ENCODE results near the gene FOXL2.

DNA sequence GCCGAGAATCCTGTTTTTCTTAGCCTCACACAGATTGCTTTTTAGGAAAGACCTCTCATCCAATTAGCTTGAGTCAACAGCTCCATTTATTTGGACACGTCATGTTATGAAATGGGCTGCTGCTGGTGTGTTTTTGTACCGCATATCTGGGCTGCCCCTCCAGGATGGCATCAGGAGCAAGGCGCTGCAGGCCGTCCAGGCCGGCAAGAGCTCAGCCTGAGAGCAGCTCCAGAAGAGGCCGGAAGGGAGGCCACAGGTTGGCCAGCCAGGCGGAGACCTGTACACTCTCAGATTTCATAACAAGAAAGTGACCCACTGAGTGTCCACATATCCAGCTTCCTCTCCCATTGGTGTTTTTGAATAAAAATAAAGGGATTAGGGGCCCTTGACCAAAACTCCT, 28.4 kb upstream of the FOXL2 start:
- TF ChIP-seq, protein P1, sequence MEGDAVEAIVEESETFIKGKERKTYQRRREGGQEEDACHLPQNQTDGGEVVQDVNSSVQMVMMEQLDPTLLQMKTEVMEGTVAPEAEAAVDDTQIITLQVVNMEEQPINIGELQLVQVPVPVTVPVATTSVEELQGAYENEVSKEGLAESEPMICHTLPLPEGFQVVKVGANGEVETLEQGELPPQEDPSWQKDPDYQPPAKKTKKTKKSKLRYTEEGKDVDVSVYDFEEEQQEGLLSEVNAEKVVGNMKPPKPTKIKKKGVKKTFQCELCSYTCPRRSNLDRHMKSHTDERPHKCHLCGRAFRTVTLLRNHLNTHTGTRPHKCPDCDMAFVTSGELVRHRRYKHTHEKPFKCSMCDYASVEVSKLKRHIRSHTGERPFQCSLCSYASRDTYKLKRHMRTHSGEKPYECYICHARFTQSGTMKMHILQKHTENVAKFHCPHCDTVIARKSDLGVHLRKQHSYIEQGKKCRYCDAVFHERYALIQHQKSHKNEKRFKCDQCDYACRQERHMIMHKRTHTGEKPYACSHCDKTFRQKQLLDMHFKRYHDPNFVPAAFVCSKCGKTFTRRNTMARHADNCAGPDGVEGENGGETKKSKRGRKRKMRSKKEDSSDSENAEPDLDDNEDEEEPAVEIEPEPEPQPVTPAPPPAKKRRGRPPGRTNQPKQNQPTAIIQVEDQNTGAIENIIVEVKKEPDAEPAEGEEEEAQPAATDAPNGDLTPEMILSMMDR (IDR thresholded peaks at IDR 0.05), result no peak
- no peak for TF ChIP-seq POLR2A (IDR thresholded peaks at IDR 0.05)
